Activated T-cell treated with anti-CD3 and anti-CD28 coated beads, Interleukin-2, amount 50 U/mL, for 72 hours (primary cell): ENCODE measurements around the gene S100G. TPM values are rescaled to one million over a fixed set of nuclear protein-coding genes. Genes with fewer than 3 reads are reported as not detected.
"Not testable (repeated sequence)": the region's sequence is repeated elsewhere in the genome, so short reads cannot be mapped to it uniquely, and the experiment has no call there.

Source experiments
- ATAC-seq, 2 donors: fragments of 150-1000 bp; cut with Tn5 transposase; replicated peaks in 1 of 2; 2 replicates each; pipeline ENCODE4 v1.10.0; 2021; ENCODE audit warnings: moderate library complexity in 2 of 2, mild to moderate bottlenecking in 1 of 2
- DNase-seq, 2 donors: peaks; one replicate each; pipeline ENCODE4 v3.0.0; 2021 to 2022; ENCODE audit warnings: mixed read lengths in 1 of 2
- H3K27ac Mint-ChIP-seq: one replicate; pipeline ENCODE4 v1.8.0; 2022; ENCODE audit warnings: mild to moderate bottlenecking, moderate library complexity, mixed read lengths
- H3K27me3 Mint-ChIP-seq: one replicate; pipeline ENCODE4 v1.8.0; 2022; ENCODE audit warnings: low read depth, mixed read lengths
- H3K36me3 Mint-ChIP-seq, 2 donors: one replicate each; pipeline ENCODE4 v1.8.0; 2022; ENCODE audit warnings: mixed read lengths in 2 of 2, mild to moderate bottlenecking in 1 of 2; ENCODE audit not compliant: insufficient read depth in 2 of 2
- H3K4me1 Mint-ChIP-seq: one replicate; pipeline ENCODE4 v1.8.0; 2022; ENCODE audit warnings: low read depth, mixed read lengths
- H3K4me3 Mint-ChIP-seq, 2 donors: one replicate each; pipeline ENCODE4 v1.8.0; 2022; ENCODE audit warnings: mild to moderate bottlenecking in 2 of 2, mixed read lengths in 2 of 2, moderate library complexity in 2 of 2
- H3K9me3 Mint-ChIP-seq, 2 donors: one replicate each; pipeline ENCODE4 v1.8.0; 2022; ENCODE audit warnings: mixed read lengths in 2 of 2
- total RNA-seq, 2 donors: library from RNA; stranded (reverse); gene quantifications; one replicate each; pipeline ENCODE4 v1.2.3, GENCODE V29; 2022

The S100G gene, protein sequence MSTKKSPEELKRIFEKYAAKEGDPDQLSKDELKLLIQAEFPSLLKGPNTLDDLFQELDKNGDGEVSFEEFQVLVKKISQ
- total RNA-seq, result not detected

GRCh38 chrX:16649858-16650257 is at the start of gene S100G:
S100G (plus strand) TSS chrX:16650158; CDS start chrX:16651007, 849 bp downstream.
- Mint-ChIP-seq H3K9me3 (no peaks in the 10 kb centered on the region), H3K36me3 (no peaks in the 10 kb centered on the region), H3K27me3 (peaks cover 6% of the 10 kb centered on the region), H3K27ac (no peak within 1 kb of the TSS), H3K4me1 (no peaks in the 10 kb centered on the region), H3K4me3 (no peak within 1 kb of the TSS)
- ATAC-seq (no peak), DNase-seq (no peak)

- Mint-ChIP-seq H3K27me3 (no peaks in the 10 kb centered on the region), H3K36me3 (no peaks in the 10 kb centered on the region), H3K4me3 (no peak overlapping the region), H3K27ac (no peak overlapping the region), H3K4me1 (peaks cover 18% of the 10 kb centered on the region), H3K9me3 (peaks cover 2% of the 10 kb centered on the region in 2 donors)
- no peak for ATAC-seq
- no peak for DNase-seq
These were observed 48.1 kb upstream of the S100G start for GRCh38 chrX:16601885-16602284.

GRCh38 chrX:16603235-16603634 is 46.7 kb upstream of the S100G start:
- DNase-seq, H3K27me3 Mint-ChIP-seq, H3K36me3 Mint-ChIP-seq, H3K9me3 Mint-ChIP-seq, ATAC-seq: not testable (repeated sequence)
- Mint-ChIP-seq H3K4me3 (peak overlapping the region in 1 of 2 donors; percentile 66), H3K27ac (peak overlapping the region; percentile 94), H3K4me1 (peaks cover 23% of the 10 kb centered on the region)

GRCh38 chrX:16603822-16604221 is 46.1 kb upstream of the S100G start:
- Mint-ChIP-seq H3K27ac (peak overlapping the region; percentile 94), H3K4me1 (peaks cover 23% of the 10 kb centered on the region), H3K4me3 (peak overlapping the region; percentile 60 to 66), H3K27me3 (no peaks in the 10 kb centered on the region), H3K36me3 (no peaks in the 10 kb centered on the region), H3K9me3 (no peaks in the 10 kb centered on the region)
- DNase-seq (peak in 1 of 2 donors; percentile 4), ATAC-seq (peak; percentile 81 to 83)

DNA sequence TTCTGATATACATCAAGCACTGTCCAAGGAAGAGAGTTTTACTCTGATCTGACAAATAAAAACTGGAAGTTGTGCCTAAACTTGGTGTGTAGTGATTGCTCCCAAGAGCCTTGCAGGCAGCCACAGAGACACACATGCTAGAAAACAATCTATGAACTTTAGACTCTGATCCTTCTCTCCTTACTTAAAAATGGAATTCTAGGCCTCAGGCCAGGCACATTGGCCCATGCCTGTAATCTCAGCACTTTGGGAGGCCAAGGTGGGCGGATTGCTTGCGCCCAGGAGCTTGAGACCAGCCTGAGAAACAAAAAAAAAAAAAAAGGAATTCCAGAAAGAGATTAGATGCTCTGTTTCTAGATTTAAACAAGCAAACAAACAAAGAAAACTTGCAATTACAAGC is 45.6 kb upstream of the S100G start:
- Mint-ChIP-seq H3K27me3 (no peaks in the 10 kb centered on the region), H3K4me1 (peaks cover 23% of the 10 kb centered on the region), H3K27ac (peak overlapping the region; percentile 94), H3K9me3 (no peaks in the 10 kb centered on the region), H3K36me3 (no peaks in the 10 kb centered on the region), H3K4me3 (peak overlapping the region; percentile 32 to 66)
- no peak for DNase-seq
- ATAC-seq, result peak; percentile 41

- DNase-seq (no peak), ATAC-seq (no peak)
- Mint-ChIP-seq H3K27me3 (no peaks in the 10 kb centered on the region), H3K9me3 (no peaks in the 10 kb centered on the region), H3K4me3 (no peak overlapping the region), H3K36me3 (no peaks in the 10 kb centered on the region), H3K27ac (no peak overlapping the region), H3K4me1 (peaks cover 23% of the 10 kb centered on the region)
These were observed 43.7 kb upstream of the S100G start for GRCh38 chrX:16606142-16606720.

- H3K27me3 Mint-ChIP-seq, result no peaks in the 10 kb centered on the region
- no peak for ATAC-seq
- H3K36me3 Mint-ChIP-seq, result peaks cover 0 to 1% of the 10 kb centered on the region in 2 donors
These were observed 39.8 kb upstream of the S100G start for GRCh38 chrX:16610121-16610621.

DNA sequence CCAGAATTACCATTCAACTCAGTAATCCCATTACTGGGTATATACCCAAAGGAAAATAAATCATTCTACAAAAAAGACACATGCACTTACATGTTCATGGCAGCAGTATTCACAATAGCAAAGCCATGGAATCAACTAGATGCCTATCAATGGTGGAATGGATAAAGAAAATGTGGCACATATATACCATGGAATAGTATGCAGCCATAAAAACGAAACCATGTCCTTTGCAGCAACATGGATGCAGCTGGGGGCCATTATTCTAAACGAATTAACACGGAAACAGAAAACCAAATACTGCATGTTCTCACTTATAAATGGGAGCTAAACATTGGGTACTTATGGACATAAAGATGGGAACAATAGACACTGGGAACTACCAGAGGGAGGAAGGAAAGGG is 39.3 kb upstream of the S100G start:
- not testable (repeated sequence) for H3K27ac Mint-ChIP-seq, H3K27me3 Mint-ChIP-seq, H3K9me3 Mint-ChIP-seq, H3K36me3 Mint-ChIP-seq, H3K4me3 Mint-ChIP-seq, H3K4me1 Mint-ChIP-seq, ATAC-seq, DNase-seq

More at GRCh38 chrX:16610121-16610621, 39.8 kb upstream of the S100G start:
- H3K9me3 Mint-ChIP-seq, result no peaks in the 10 kb centered on the region
- no peak overlapping the region for H3K4me3 Mint-ChIP-seq
- no peak for DNase-seq
- peaks cover 5% of the 10 kb centered on the region for H3K4me1 Mint-ChIP-seq
- H3K27ac Mint-ChIP-seq, result no peak overlapping the region

DNA sequence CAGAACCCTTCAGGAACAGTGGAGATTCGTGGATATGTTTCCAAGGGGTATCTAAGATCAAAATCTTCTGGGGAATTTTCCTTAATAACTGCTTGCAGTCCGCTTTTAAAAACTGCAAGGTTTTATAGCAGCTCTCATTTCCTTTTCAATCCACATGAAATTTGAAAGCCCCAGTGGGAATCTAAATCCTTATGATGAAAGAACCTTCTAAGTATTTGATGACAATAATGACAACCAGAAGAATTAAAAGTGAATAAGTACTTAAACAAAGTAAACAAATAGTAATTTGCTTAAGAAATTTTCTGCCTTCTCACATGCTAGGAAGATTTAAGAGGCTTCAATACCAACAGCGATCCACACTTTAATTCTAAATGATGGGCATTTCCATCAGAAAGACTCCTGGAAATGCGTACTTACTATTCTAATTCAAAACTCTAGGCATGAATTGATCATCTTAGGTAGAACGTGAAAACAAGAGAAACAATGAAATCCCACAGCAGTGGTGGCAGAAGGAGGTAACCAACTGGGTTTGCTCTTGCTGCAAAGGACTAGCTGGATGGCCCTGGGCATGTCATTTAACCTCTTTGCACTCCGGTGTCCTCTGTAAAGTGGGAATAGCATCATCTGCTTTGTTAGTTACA is 37.6 kb upstream of the S100G start:
- peaks cover 1% of the 10 kb centered on the region for H3K4me1 Mint-ChIP-seq
- no peaks in the 10 kb centered on the region for H3K9me3 Mint-ChIP-seq
- H3K27me3 Mint-ChIP-seq, result no peaks in the 10 kb centered on the region
- peaks cover under 1 to 1% of the 10 kb centered on the region in 2 donors for H3K36me3 Mint-ChIP-seq
- ATAC-seq (no peak), DNase-seq (no peak)
- H3K27ac Mint-ChIP-seq, result no peak overlapping the region
- no peak overlapping the region for H3K4me3 Mint-ChIP-seq

- peaks cover 0 to 4% of the 10 kb centered on the region in 2 donors for H3K9me3 Mint-ChIP-seq
- peaks cover 5% of the 10 kb centered on the region for H3K27me3 Mint-ChIP-seq
- no peak overlapping the region for H3K27ac Mint-ChIP-seq
- H3K4me3 Mint-ChIP-seq, result no peak overlapping the region
- DNase-seq (no peak), ATAC-seq (no peak)
- H3K4me1 Mint-ChIP-seq, result no peaks in the 10 kb centered on the region
- H3K36me3 Mint-ChIP-seq, result peaks cover 2 to 3% of the 10 kb centered on the region in 2 donors
These were observed 32.6 kb upstream of the S100G start for GRCh38 chrX:16617382-16617781.

DNA sequence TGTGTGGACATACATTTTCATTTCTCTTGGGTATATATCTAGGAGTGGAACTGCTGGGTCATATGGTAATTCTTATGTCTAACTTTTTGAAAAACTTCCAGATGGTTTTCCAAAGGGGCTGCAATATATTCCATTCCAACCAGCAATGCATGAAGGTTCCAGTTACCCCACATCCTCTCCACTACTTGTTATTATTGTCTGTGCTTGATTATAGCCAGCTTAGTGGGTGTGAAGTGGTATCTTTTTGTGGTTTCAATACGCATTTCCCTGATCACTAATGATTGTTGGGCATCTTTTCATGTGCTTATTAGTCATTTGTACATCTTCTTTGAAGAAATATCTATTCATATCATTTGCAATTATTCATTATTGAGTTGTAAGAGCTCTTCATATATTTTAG is 31.5 kb upstream of the S100G start:
- no peak overlapping the region for H3K27ac Mint-ChIP-seq
- no peaks in the 10 kb centered on the region for H3K4me1 Mint-ChIP-seq
- DNase-seq (no peak), ATAC-seq (no peak)
- H3K9me3 Mint-ChIP-seq, result peaks cover 0 to 4% of the 10 kb centered on the region in 2 donors
- H3K27me3 Mint-ChIP-seq, result peaks cover 5% of the 10 kb centered on the region
- peaks cover 2% of the 10 kb centered on the region in 2 donors for H3K36me3 Mint-ChIP-seq
- no peak overlapping the region for H3K4me3 Mint-ChIP-seq

GRCh38 chrX:16619024-16619423 is 30.9 kb upstream of the S100G start:
- no peak for ATAC-seq
- H3K27ac Mint-ChIP-seq, result no peak overlapping the region
- no peak for DNase-seq
- H3K4me3 Mint-ChIP-seq, result no peak overlapping the region
- no peaks in the 10 kb centered on the region for H3K4me1 Mint-ChIP-seq
- H3K9me3 Mint-ChIP-seq, result peaks cover 0 to 4% of the 10 kb centered on the region in 2 donors
- peaks cover 5% of the 10 kb centered on the region for H3K27me3 Mint-ChIP-seq
- H3K36me3 Mint-ChIP-seq, result peaks cover 2% of the 10 kb centered on the region in 2 donors

DNA sequence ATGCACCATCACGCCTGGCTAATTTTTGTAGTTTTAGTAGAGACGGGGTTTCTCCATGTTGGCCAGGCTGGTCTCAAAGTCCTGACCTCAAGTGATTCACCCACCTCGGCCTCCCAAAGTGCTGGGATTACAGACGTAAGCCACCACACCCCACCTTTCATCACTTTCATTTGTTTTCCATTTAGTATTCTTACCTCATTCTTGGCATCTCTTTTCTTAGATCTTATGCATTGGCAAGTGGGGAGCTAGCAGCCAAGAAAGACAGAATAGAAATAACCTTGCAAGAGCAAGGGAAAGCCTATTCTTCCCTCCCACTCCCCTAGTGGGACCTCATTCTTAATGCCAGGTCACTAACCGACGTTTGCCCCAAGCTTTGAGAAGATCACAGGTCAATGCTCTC is 21.4 kb upstream of the S100G start:
- H3K36me3 Mint-ChIP-seq, H3K27ac Mint-ChIP-seq: not testable (repeated sequence)

More for the DNA sequence above, 21.4 kb upstream of the S100G start:
- peaks cover 15% of the 10 kb centered on the region for H3K27me3 Mint-ChIP-seq
- DNase-seq, H3K9me3 Mint-ChIP-seq, H3K4me3 Mint-ChIP-seq, H3K4me1 Mint-ChIP-seq, ATAC-seq: not testable (repeated sequence)
